ENCODE data around the gene ARHGEF37. TPM values are rescaled to one million over a fixed set of nuclear protein-coding genes. Genes with fewer than 3 reads are reported as not detected.

The ARHGEF37 gene
- total RNA-seq, 5 donors from 2014 or later (not counting 1 experiment from before 2014, with no cell fraction given) = 0.07 to 1.0 (median 0.59) TPM; not detected in 1

GRCh38 chr5:149636191-149636860 is 55.0 kb downstream of the ARHGEF37 start:
- no peaks in the 10 kb centered on the region for H3K9me3 ChIP-seq
- ATAC-seq (replicated peaks in 1 of 4) (no peak), DNase-seq (no peak)
- no peaks in the 10 kb centered on the region for H3K36me3 ChIP-seq (ENCODE audit: control insufficient read depth in 2 of 2, extremely low read depth in 1 of 2, insufficient read depth in 1 of 2, low read length in 1 of 2)
- no peaks in the 10 kb centered on the region for H3K27me3 ChIP-seq (replicated peaks in 1 of 2; ENCODE audit: control insufficient read depth in 2 of 2, extremely low read depth in 1 of 2, insufficient read depth in 2 of 2, low read length in 1 of 2)
- Mint-ChIP-seq H3K27ac (no peak overlapping the region), H3K4me1 (no peaks in the 10 kb centered on the region), H3K4me3 (no peak overlapping the region), H3K36me3 (no peaks in the 10 kb centered on the region), H3K9me3 (no peaks in the 10 kb centered on the region), H3K27me3 (no peaks in the 10 kb centered on the region)
- WGBS (ENCODE audit: insufficient coverage) = no CpG with 5 or more reads among the region's 5 CpGs
- peaks cover 0 to 3% of the 10 kb centered on the region in 2 experiments for H3K4me1 ChIP-seq (ENCODE audit: control insufficient read depth in 1 of 2, extremely low read depth in 1 of 2, insufficient read depth in 2 of 2, low read length in 2 of 2)
- ChIA-PET POLR2A (interaction anchor here in 1 of 2 donors (0.6 kb wide), 1 partner anchor 190 kb away, joined by 3 read pairs; no protein-coding TSS in a partner anchor), CTCF (interaction anchor here (0.6 to 2.4 kb wide), 13 partner anchors 23 to 1922 kb away, joined by 3 to 37 read pairs (median 3); no protein-coding TSS in a partner anchor)
- H3K4me3 ChIP-seq (ENCODE audit: control insufficient read depth in 1 of 2, extremely low read depth in 1 of 2, low read length in 1 of 2) = no peak overlapping the region
- H3K27ac ChIP-seq (ENCODE audit: low read length) = no peak overlapping the region

GRCh38 chr5:149636861-149637246 is 55.6 kb downstream of the ARHGEF37 start:
- Mint-ChIP-seq H3K27me3 (no peaks in the 10 kb centered on the region), H3K9me3 (no peaks in the 10 kb centered on the region), H3K4me3 (no peak overlapping the region), H3K36me3 (no peaks in the 10 kb centered on the region), H3K4me1 (no peaks in the 10 kb centered on the region), H3K27ac (no peak overlapping the region)
- DNase-seq = peak in 24 of 35 experiments; percentile 1 to 78 (median 46)
- WGBS (ENCODE audit: insufficient coverage) = no CpG with 5 or more reads among the region's 6 CpGs
- CTCF ChIA-PET = interaction anchor here (0.6 to 2.4 kb wide), 14 partner anchors 36 to 1922 kb away, joined by 3 to 37 read pairs (median 3); no protein-coding TSS in a partner anchor
- Histone ChIP-seq H3K36me3 (ENCODE audit: control insufficient read depth in 2 of 2, extremely low read depth in 1 of 2, insufficient read depth in 1 of 2, low read length in 1 of 2) (no peaks in the 10 kb centered on the region), H3K27ac (ENCODE audit: low read length) (no peak overlapping the region), H3K4me1 (ENCODE audit: control insufficient read depth in 1 of 2, extremely low read depth in 1 of 2, insufficient read depth in 2 of 2, low read length in 2 of 2) (peaks cover 0 to 3% of the 10 kb centered on the region in 2 experiments), H3K4me3 (ENCODE audit: control insufficient read depth in 1 of 2, extremely low read depth in 1 of 2, low read length in 1 of 2) (no peak overlapping the region), H3K27me3 (replicated peaks in 1 of 2; ENCODE audit: control insufficient read depth in 2 of 2, extremely low read depth in 1 of 2, insufficient read depth in 2 of 2, low read length in 1 of 2) (no peaks in the 10 kb centered on the region), H3K9me3 (no peaks in the 10 kb centered on the region)
- POLR2A ChIA-PET = no interaction called here
- ATAC-seq (replicated peaks in 1 of 4) = peak; percentile 64 to 69 (median 66)

DNA sequence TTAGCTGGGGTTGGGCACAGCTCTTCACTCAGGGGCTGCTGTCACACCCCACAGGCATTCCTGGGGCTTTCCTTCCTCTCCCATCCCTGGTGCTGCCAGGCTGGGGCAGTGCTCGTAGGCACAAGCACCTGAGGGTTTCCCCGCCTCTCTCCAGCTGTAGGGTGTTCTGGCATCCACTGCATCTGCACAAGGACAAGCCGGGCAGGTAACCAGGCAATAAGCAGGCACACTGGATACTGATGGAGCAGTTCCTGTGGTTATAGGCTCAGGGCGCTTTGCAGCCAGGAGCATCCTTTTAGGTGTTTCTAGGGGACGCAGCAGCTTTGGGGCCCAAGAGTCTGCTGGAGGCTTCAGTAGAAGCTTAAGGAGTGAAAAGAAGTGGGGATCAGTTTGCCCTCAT is 56.8 kb downstream of the ARHGEF37 start:
- Mint-ChIP-seq H3K27ac (no peak overlapping the region), H3K4me1 (no peaks in the 10 kb centered on the region), H3K9me3 (no peaks in the 10 kb centered on the region), H3K36me3 (no peaks in the 10 kb centered on the region), H3K4me3 (no peak overlapping the region), H3K27me3 (no peaks in the 10 kb centered on the region)
- Histone ChIP-seq H3K27me3 (replicated peaks in 1 of 2; ENCODE audit: control insufficient read depth in 2 of 2, extremely low read depth in 1 of 2, insufficient read depth in 2 of 2, low read length in 1 of 2) (no peaks in the 10 kb centered on the region), H3K27ac (ENCODE audit: low read length) (no peak overlapping the region), H3K4me3 (ENCODE audit: control insufficient read depth in 1 of 2, extremely low read depth in 1 of 2, low read length in 1 of 2) (no peak overlapping the region), H3K9me3 (no peaks in the 10 kb centered on the region), H3K4me1 (ENCODE audit: control insufficient read depth in 1 of 2, extremely low read depth in 1 of 2, insufficient read depth in 2 of 2, low read length in 2 of 2) (peaks cover 0 to 3% of the 10 kb centered on the region in 2 experiments), H3K36me3 (ENCODE audit: control insufficient read depth in 2 of 2, extremely low read depth in 1 of 2, insufficient read depth in 1 of 2, low read length in 1 of 2) (no peaks in the 10 kb centered on the region)
- DNase-seq (no peak), ATAC-seq (replicated peaks in 1 of 4) (no peak)
- WGBS (ENCODE audit: insufficient coverage) = 90% methylated on average over 5 of the region's 5 CpGs
- POLR2A ChIA-PET = no interaction called here
- CTCF ChIA-PET = interaction anchor here (0.9 to 2.4 kb wide), 4 partner anchors 190 to 353 kb away, joined by 4 to 37 read pairs (median 6); no protein-coding TSS in a partner anchor

GRCh38 chr5:149638546-149639241 is 57.4 kb downstream of the ARHGEF37 start:
- no peaks in the 10 kb centered on the region for H3K27me3 ChIP-seq (replicated peaks in 1 of 2; ENCODE audit: control insufficient read depth in 2 of 2, extremely low read depth in 1 of 2, insufficient read depth in 2 of 2, low read length in 1 of 2)
- H3K27ac ChIP-seq (ENCODE audit: low read length) = no peak overlapping the region
- DNase-seq = no peak
- no peaks in the 10 kb centered on the region for H3K36me3 ChIP-seq (ENCODE audit: control insufficient read depth in 2 of 2, extremely low read depth in 1 of 2, insufficient read depth in 1 of 2, low read length in 1 of 2)
- peaks cover 0 to 3% of the 10 kb centered on the region in 2 experiments for H3K4me1 ChIP-seq (ENCODE audit: control insufficient read depth in 1 of 2, extremely low read depth in 1 of 2, insufficient read depth in 2 of 2, low read length in 2 of 2)
- Mint-ChIP-seq H3K9me3 (no peaks in the 10 kb centered on the region), H3K27ac (no peak overlapping the region), H3K4me1 (no peaks in the 10 kb centered on the region), H3K4me3 (no peak overlapping the region), H3K36me3 (no peaks in the 10 kb centered on the region), H3K27me3 (no peaks in the 10 kb centered on the region)
- ATAC-seq (replicated peaks in 1 of 4) = no peak
- ChIA-PET POLR2A (no interaction called here), CTCF (interaction anchor here (0.9 to 1.1 kb wide), 2 partner anchors 190 kb away, joined by 4 read pairs; no protein-coding TSS in a partner anchor)
- no peak overlapping the region for H3K4me3 ChIP-seq (ENCODE audit: control insufficient read depth in 1 of 2, extremely low read depth in 1 of 2, low read length in 1 of 2)
- H3K9me3 ChIP-seq = no peaks in the 10 kb centered on the region
- WGBS (ENCODE audit: insufficient coverage) = 72% methylated on average over 6 of the region's 9 CpGs

- no peak overlapping the region for H3K4me3 Mint-ChIP-seq
- H3K9me3 ChIP-seq = no peaks in the 10 kb centered on the region
- H3K36me3 ChIP-seq (ENCODE audit: control insufficient read depth in 2 of 2, extremely low read depth in 1 of 2, insufficient read depth in 1 of 2, low read length in 1 of 2) = no peaks in the 10 kb centered on the region
- H3K27ac ChIP-seq (ENCODE audit: low read length) = no peak overlapping the region
- ATAC-seq (replicated peaks in 1 of 4) = no peak
- ChIA-PET POLR2A (no interaction called here), CTCF (interaction anchor here in 1 of 2 donors (0.6 to 2.0 kb wide), 2 partner anchors 17 to 188 kb away, joined by 3 to 7 read pairs; no protein-coding TSS in a partner anchor)
- peaks cover 0 to 3% of the 10 kb centered on the region in 2 experiments for H3K4me1 ChIP-seq (ENCODE audit: control insufficient read depth in 1 of 2, extremely low read depth in 1 of 2, insufficient read depth in 2 of 2, low read length in 2 of 2)
- no peak for DNase-seq
- no peaks in the 10 kb centered on the region for H3K36me3 Mint-ChIP-seq
- no peaks in the 10 kb centered on the region for H3K27me3 Mint-ChIP-seq
- no peaks in the 10 kb centered on the region for H3K9me3 Mint-ChIP-seq
- no peaks in the 10 kb centered on the region for H3K27me3 ChIP-seq (replicated peaks in 1 of 2; ENCODE audit: control insufficient read depth in 2 of 2, extremely low read depth in 1 of 2, insufficient read depth in 2 of 2, low read length in 1 of 2)
- no peak overlapping the region for H3K27ac Mint-ChIP-seq
- no peak overlapping the region for H3K4me3 ChIP-seq (ENCODE audit: control insufficient read depth in 1 of 2, extremely low read depth in 1 of 2, low read length in 1 of 2)
- H3K4me1 Mint-ChIP-seq = no peaks in the 10 kb centered on the region
Observed at GRCh38 chr5:149639737-149640136, 58.4 kb downstream of the ARHGEF37 start.

- H3K36me3 ChIP-seq (ENCODE audit: control insufficient read depth in 2 of 2, extremely low read depth in 1 of 2, insufficient read depth in 1 of 2, low read length in 1 of 2) = no peaks in the 10 kb centered on the region
- Mint-ChIP-seq H3K4me3 (no peak overlapping the region), H3K27me3 (no peaks in the 10 kb centered on the region), H3K27ac (no peak overlapping the region), H3K9me3 (no peaks in the 10 kb centered on the region), H3K4me1 (no peaks in the 10 kb centered on the region), H3K36me3 (no peaks in the 10 kb centered on the region)
- DNase-seq (no peak), ATAC-seq (replicated peaks in 1 of 4) (no peak)
- whole genome bisulfite sequencing (ENCODE audit: insufficient coverage) = 77% methylated on average over 3 of the region's 7 CpGs
- H3K4me1 ChIP-seq (ENCODE audit: control insufficient read depth in 1 of 2, extremely low read depth in 1 of 2, insufficient read depth in 2 of 2, low read length in 2 of 2) = peaks cover 0 to 3% of the 10 kb centered on the region in 2 experiments
- POLR2A ChIA-PET = no interaction called here
- no peak overlapping the region for H3K27ac ChIP-seq (ENCODE audit: low read length)
- CTCF ChIA-PET = interaction anchor here (1.6 to 2.0 kb wide), 2 partner anchors 187 kb away, joined by 4 to 7 read pairs; no protein-coding TSS in a partner anchor
- H3K9me3 ChIP-seq = no peaks in the 10 kb centered on the region
- no peaks in the 10 kb centered on the region for H3K27me3 ChIP-seq (replicated peaks in 1 of 2; ENCODE audit: control insufficient read depth in 2 of 2, extremely low read depth in 1 of 2, insufficient read depth in 2 of 2, low read length in 1 of 2)
- H3K4me3 ChIP-seq (ENCODE audit: control insufficient read depth in 1 of 2, extremely low read depth in 1 of 2, low read length in 1 of 2) = no peak overlapping the region
Observed at GRCh38 chr5:149640350-149640999, 59.2 kb downstream of the ARHGEF37 start.
